Kidney glomerular epithelial cell (primary cell): Measurements from ENCODE around the gene FAM53A.

Experiments used
- DNase-seq: peaks from one replicate; lab custom pipeline; 2025; lab: John Stamatoyannopoulos, UW

The FAM53A gene

DNA sequence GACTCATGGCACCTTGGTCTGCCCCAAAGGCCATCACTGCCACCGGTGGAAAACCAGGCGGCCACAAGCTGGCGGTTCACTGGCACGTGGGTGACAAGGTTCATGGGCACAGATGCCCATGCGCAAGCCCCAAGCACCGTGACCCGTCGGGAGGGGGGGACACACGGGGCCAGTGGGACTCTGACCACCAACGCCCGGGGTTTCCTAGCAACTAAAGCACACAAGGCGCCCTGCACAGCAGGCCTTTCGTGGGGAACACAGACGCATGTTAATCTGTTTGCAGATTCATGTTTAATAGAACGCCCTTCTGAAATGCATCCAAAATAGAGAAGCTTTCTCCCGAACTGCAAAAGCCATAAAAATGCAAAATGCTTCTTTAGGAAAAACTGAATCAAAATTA is 43.9 kb downstream of the FAM53A start:
- no peak for DNase-seq

DNA sequence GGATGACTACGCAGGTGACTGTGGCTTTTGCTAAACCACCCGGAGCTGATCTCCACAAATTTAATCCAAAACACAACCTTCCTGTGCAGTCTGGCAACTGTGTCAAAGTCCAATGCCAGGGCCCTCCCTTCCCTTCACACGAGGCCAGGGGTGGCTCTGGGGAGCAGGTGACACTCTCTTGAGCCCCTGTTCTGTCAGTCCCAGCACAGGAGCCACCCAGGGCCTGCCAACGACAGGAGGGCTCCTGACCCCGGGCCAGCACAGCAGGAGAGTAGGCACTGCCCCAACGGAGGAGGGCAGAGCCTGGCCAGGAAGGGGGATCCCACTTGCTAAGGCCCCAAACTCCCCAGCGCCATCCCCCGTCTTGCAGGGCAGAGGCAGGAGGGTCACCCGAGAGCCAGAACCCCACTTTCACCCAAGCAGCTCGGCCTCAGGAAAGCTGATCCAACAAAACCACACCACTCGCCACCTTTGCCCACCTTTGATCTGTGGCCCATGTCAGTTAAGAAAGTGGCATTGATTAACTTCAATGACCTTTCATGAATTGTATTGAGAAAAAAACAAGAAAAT is 44.7 kb downstream of the FAM53A start:
- DNase-seq = no peak

DNA sequence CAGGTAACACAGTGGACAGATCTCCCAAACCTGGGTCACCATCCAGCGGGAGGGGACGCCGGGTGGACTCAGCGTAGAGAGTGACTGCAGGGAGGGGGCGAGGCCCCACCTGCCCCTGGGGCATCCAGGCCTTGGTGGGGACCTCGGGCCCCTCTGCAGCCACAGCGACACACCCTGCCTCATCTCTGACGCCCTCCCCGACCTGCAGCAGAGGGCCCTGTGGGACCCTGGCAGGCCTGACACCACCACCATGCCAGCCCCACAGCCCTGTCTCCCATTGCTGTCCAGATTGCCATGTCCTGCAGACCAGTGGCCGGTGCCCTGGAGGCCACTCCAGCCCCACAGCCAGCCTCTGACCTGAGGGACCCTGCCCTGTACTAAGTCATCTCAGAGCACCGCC is 45.2 kb downstream of the FAM53A start:
- no peak for DNase-seq

DNA sequence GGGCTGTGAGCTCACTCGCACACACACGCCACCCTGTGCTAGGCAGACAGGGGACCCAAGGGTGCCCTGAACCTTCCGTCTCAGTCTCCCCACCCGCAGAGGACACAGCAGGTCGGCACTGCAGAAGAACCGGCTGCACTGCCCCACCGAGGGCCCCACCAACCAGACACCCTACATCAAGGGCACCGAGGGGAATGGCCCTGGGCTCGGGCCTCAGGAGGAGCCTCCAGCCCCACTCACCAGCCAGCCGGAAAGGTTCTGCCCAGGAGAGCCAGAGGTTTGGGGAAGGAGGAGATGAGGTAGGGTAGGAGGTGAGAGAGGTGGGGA is 45.9 kb downstream of the FAM53A start:
- no peak for DNase-seq

DNA sequence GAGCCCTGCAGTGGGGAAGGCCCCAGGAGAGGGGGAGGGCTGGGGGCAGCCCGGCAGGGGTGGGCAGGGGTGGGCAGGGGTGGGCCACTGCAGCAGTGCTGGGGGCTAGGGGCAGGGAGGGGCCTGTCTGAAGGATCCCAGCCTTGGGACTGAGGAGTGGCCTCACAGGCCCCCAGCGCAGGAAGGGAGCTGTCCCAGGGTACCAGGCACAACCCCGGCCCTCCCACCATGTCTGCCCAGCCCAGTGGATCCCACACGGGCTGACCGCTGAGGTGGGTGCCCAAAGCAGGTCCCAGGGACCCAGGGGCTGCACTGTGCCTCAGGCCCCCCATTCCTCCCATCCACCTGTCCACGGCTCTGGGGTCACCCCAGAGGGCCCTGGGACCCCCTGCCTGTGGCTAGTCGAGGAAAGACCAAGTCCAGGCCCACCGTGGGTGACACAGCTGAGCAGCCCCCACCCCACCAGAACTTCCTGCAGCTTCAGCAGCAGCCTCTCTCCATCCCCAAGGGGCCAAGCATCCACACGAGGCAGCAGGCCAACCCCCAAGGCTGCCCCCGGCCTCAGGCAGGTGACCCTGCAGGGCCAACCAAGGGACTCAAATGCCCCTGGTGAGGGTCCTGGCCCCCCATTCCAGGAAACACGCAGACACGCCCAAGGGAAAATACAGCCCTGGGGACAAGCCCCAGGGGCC is 46.4 kb downstream of the FAM53A start:
- no peak for DNase-seq

DNA sequence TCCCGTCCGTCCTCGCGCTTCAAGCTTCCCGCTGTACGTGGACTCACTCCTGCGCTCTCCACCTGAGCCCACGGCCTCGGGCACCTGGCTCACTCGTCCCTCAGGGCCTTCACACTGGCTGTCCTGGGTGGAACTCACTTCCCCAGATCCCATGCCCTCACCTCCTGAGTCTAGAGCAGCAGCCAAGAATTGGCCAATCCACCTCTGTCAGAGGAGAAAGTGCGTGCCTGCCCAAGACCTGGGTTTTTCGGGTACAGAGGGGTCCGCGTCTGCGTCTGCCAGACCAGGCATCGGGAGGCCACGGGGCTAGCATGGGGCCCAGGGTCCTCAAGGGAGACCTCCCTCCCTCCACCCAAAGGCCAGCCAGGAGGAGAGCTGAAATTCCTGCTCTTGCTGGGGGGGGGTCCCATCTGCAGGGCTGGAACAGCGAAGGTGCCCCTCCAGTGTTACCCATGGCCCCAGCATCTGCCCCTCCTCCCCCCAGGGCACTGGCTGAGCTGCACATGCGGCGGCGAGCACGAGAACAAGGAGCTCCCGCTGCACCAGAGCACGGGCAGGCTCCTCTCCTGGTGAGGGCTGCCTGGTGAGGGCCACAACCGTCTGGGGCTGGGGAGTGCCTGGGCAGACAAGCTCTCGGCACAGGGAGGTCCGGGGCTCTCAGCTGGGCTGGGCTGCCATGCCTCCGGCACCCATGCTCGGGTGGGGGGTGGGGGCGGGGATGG is 47.5 kb downstream of the FAM53A start:
- no peak for DNase-seq

DNA sequence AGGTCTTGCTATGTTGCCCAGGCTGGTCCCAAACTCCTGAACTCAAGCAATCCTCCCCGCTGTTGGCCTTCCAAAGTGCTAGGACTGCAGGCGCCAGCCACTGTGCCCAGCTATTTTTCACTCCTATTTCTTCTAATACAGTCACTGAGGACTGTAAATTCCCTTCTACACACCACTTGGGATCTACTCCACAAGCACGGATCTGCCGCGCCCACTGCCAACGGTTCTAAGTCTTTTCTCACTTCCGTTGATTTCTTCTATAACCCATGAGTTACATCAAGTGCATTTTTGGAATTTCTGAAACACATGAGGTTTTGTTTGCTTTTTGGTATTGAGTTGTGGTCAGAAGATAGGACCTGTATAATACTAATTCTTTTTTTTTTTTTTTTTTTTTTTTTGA is 48.6 kb downstream of the FAM53A start:
- no peak for DNase-seq

DNA sequence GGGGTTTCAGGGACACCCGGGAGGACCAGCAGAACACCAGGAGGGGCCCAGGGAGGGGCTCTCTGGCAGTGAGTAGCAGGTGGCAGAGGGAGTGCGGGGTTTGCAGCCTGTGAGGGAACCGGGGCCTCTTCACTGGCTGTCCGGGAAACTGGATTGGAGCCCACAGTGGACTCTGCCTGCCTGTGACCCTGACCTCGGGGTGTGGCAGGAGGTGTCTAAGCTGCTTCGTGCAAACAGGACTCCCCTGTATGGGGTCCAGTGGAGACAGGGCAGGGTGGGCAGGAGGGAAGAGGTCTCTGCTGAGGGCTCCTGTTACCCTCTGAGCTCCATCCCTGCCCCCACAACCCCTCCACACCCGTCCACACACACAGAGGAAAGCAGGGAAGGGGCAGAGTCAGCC is 50.1 kb downstream of the FAM53A start:
- no peak for DNase-seq

DNA sequence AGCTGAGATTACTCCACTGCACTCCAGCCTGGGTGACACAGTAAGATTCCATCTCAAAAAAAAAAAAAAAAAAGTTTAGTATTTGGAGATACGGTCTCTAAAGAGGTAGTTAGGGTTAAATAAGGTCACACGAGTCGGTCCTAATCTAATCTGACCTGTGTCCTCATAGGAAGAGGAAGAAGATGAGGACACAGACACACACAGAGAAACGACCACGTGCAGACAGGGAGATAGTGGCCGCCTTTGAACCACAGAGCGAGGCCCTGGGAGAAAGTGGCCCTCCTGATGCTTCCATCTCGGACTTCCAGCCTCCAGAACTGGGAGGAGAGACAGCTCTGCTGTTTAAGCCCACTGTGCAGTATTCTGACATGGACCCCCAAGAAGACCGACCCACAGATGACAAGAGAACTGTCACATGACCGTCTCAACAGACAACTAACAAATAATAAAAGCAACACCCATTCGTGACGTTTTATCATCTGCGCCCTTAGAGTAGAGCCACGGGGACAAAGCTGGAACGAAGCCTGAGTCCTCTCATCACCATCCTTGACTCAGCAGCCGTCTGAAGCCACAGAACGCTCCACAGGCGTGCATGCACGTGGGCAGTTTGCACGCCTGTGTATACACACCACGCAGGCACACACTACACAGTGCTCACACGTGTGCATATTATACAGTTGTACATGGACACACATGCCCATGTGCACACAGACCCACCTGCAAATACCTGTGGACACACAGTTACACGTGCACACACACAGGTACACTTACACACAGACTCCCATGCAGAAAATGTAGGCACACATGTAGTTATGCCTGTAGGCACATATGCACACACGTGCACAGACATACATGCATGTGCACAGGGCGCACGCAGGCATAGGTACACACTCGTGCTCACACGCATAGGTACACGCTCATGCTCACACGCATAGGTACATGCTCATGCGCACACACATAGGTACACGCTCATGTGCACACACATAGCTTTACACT is 51.7 kb downstream of the FAM53A start:
- no peak for DNase-seq

DNA sequence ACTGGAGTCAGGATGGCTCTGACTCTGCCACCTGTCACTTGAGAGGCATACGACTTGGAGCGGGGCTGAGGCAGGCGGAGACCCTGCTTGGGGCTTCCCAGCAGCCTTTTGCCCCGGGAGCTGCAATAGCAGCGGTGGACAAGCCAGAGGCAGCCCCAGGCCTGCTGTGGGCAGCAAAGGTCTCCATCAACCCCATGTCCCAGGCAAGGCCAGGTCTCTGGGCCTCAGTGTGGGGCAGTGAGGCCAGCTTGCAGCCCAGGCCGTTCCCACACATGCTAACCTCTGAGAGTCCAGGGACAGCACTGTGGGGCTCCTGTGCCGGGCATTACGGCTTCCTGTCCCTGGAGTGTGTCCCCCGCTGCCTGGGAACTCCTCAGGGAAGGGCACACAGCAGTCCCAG is 53.0 kb downstream of the FAM53A start:
- no peak for DNase-seq

DNA sequence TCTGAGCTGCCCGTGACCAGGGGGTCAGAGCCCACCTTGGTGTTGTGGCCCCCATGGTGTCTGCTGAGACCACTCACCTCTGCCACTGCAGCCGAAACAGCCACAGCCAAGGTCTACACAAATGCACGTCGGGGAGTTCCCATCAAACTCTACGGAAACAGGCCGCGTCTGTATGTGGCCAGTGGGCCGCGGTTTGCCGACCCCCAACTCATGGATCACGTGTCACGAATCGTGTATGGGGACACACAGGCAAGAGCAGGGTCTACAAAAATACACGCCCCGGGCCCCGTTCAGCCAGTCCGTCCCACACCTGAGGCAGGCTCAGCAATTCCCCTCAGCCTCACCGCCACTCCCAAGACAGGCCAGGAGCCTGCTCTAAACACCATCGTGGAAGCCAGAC is 53.8 kb downstream of the FAM53A start:
- DNase-seq = no peak

DNA sequence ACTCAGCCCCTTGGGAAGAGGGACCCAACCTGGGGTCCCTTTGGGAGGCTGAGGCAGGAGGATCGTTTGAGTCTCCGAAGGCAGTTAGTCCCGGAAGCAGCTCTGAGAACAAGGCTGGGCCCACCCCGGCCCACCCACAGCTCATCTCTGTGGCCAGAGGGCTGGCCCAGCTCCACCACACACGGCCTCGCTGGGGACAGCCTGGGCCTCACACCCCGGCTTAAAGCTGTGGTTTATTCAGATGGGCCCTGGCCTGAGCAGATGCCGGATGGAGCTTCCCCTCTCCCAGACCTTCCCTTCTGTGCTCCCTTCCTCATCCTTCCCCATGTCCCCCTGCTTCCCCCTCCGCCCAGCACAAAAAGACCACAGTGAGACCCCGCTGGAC is 54.4 kb downstream of the FAM53A start:
- no peak for DNase-seq

DNA sequence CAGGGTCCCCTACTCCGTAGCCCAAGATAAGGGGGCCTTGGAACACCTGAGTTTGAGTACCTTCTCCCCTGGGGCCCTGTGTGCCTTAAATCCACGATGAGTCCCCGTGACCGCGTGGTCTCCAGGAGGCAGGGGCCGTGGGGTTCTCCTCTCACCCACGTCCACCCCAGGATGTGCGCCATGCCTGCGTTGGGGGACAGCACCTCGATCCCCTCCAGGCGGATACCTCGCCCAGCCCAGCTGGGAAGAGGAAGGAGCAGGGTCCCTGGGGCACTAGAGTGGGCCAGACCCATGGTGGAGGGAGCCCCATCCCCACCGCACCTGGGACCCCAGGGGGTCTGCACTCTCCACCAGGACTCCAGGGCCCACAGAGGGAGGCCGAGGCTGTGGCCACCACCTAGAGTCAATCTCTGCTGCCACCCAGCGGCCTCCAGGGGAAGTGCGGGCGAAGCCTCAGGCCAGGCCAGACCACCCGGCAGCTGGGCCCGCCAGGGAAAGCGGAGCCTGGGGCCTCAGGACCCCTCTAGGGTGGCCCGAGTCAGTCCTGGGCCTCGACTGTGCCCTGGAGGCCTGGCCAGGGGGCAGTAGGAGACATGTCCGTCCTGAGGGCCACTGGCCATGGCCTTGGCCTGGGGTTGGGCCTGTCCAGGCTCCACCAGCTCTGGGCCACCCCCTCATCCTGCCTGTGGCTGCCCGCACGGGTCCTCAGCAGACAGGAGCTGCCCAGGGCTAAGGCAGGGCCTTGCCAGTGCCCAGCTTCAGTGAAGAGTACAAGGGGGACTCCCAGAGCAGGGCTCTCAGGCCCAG is 55.0 kb downstream of the FAM53A start:
- DNase-seq = no peak

DNA sequence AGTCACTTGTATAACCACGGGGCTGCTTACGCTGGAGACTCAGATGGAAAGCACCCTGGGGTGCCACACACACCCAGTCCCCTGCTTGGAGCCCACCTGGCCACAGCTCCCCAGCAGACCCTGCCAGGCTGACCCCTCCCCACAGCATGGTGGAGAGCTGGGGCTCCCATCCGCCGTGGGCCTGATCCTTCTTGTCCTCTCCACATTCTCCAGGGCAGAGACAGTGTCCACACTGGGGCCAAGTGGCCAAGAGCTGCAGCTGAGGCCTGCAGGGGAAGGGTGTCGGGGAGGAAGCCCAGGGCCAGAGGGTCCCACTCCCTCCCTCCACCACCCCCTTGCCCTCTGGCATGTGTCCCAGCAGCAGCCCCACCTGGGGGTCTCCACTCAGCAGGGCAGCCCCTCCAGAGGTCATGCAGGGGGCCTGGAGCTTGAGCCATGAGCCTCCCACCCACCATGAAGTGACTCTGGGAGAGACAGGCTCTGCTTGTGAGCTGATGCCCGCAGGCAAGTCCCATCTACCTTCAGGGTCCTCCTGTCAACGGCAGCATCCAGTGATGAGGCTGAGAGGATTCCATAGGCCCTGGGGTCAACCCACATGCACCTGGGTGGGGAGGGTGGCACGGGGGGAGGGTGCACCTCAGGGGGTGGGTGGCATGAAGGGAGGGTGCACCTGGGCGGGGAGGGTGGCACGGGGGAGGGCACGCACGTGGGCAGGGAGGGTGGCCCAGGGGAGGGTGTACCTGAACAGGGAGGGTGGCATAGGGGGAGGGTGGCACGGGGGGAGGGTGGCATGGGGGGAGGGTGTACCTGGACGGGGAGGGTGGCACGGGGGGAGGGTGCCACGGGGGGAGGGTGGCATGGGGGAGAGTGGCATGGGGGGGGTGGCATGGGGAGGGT is 56.4 kb downstream of the FAM53A start:
- no peak for DNase-seq

DNA sequence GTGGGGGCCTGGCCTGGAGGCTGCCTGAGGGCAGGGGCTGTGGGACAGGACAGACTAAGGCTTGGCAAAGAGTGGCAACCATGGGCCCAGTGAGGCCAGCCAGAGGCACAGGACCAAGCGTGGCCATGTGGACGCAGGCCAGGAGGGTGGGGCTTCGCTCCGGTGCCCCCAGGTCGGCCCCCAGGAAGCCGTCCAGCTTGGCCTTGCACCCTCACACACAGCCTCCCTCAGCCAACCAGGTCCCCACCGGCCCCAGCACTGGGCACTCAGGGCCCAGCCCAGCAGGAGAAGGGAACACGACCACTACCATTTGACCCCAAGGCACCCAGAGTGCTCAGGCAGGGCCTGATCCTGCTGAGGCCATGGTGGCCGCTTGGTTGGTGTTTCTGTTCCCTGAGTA is 57.2 kb downstream of the FAM53A start:
- no peak for DNase-seq

DNA sequence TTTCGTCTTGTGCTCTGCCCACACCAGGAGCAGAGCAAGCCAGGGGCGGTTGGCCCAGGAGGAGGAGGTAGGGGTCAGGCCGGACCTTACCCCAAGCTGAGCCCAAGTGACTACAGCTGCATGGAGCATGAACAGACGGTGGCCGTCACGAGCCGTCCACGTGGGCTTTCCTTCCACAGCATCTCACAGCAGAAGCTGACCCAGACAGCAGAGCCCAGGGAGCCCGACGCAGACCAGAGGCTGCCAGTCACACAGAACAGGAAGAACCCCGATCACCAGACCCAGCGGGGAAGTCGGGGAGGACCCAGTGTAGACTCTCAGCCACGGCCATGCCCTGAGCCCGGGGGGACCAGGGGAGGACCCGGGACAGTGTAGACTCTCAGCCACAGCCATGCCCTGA is 58.0 kb downstream of the FAM53A start:
- no peak for DNase-seq

DNA sequence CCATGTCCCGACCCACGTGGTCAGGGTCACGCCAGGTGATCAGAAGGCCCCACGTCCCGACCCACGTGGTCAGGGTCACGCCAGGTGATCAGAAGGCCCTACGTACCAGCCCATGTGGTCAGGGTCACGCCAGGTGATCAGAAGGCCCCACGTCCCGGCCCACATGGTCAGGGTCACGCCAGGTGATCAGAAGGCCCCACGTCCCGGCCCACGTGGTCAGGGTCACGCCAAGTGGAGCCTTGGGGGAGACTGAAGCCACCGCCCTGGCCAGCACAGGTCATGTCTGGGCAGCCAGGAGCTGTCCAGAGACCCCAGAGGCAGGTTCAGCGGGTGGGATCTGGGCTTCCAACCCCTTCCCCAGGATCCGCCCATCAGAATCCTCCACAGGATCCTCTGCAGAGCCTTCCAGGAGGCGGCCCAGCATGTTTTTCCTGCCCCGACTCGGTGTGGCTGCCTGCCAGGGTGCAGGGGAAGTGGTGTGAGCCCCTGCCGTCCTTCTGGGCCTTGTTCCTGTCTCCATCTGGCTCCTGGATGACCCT is 58.4 kb downstream of the FAM53A start:
- DNase-seq = no peak

DNA sequence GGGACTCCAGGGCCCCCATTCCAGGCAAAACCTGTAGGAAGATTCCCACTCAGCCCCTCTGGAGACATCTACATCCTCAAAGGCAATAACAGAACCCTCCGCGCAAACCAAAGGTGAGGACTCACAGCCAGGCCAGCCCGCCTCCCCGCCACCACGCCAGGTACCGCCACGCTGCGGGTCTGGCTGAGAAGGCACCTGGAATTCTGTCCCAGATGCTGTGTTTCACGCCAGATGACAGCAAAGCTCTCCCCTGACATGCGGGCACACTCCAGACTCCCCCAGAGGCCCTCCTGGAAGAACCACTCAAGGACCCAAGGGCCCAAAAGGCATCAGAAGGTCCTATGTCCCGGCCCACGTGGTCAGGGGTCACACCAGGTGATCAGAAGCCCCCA is 59.6 kb downstream of the FAM53A start:
- no peak for DNase-seq

DNA sequence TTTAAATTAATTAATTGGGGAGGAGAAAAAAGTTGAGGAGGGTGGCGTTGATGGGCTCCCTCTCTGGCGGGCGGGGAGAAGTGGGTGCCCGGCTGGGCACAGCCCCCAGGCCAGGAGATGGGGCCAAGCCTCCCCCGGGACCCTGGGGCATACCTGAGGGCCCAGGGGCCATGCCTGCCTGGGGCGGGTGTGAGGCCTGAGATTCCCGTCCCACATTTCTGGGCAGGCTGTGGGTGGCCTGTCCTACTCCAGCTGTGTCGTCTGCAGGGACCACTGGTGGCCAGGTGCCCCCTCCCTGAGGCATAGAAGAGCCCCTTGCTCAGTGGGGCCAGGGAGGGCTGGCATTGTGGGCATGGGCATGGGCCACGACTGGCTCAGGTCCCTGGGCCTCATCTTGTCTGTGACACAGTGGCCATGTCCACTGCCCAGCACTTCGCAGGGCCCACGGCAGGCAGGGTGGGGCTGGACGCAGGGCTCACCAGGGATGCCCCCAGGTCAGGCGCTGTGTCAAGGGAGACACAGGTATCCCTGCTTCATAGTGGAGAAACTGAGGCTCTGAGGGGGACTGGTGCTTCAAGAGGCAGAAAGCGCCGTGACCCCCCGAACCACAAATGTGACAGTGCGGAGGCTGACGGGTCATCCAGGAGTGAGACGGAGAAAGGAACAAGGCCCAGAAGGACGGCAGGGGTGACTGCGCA is 60.1 kb downstream of the FAM53A start:
- DNase-seq = no peak

DNA sequence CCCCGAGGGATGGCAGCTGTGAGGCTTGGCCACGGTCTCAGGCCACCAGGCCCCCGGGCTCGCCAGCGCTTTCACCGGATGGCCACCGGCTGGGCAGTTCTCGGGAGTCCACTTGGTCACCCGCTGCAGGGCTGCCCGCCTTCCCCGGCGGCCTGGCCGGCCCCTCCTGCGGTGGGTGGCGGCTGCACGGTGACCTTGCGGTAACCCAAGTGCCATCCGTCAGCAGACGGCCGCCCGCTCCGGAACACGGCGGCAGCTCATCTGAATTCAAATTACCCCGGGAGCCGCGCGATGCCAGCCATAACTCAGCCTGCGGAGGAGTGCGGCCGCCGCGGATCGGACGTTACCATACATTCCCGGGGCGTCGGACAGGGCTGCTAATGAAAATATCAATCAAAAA is 60.7 kb downstream of the FAM53A start:
- DNase-seq = no peak
